NCI-H128 (cell line): ENCODE results near the gene ABITRAM.
A peak's percentile ranks its signal among the peaks of the same experiment; 100 is the strongest.
"Not testable (repeated sequence)": the region's sequence is repeated elsewhere in the genome, so short reads cannot be mapped to it uniquely, and the experiment has no call there.

ENCODE experiments used
- DNase-seq: peaks from one replicate; lab custom pipeline; 2025; ENCODE audit not compliant: unreplicated experiment; lab: John Stamatoyannopoulos, UW

Gene ABITRAM

GRCh38 chr9:108924466-108924865, 9.7 kb upstream of the ABITRAM start:
- DNase-seq, result no peak

GRCh38 chr9:108928386-108928785, 5.8 kb upstream of the ABITRAM start:
- no peak for DNase-seq

GRCh38 chr9:108933231-108933717, 926 bp upstream of the ABITRAM start:
- no peak for DNase-seq

GRCh38 chr9:108933718-108934322, 380 bp upstream of the ABITRAM start, which contains the start of gene ELP1:
Gene ELP1, minus strand, starts transcription at chr9:108934124. Its CDS starts 2,978 bp downstream, at chr9:108931146.
- DNase-seq, result peak; percentile 89

- no peak for DNase-seq
Observed at GRCh38 chr9:108937561-108938305, 3.5 kb downstream of the ABITRAM start.

- DNase-seq, result no peak
Observed at GRCh38 chr9:108939975-108940374, 5.8 kb downstream of the ABITRAM start.

- DNase-seq, result no peak
Observed at GRCh38 chr9:108950168-108950567, 16.0 kb downstream of the ABITRAM start.

GRCh38 chr9:108951578-108951977, 17.4 kb downstream of the ABITRAM start:
- no peak for DNase-seq

- DNase-seq, result no peak
Observed at GRCh38 chr9:108953983-108954574, 19.9 kb downstream of the ABITRAM start.

GRCh38 chr9:108956022-108956630, 21.9 kb downstream of the ABITRAM start:
- no peak for DNase-seq

GRCh38 chr9:108956631-108957026, 22.4 kb downstream of the ABITRAM start:
- no peak for DNase-seq

GRCh38 chr9:108960331-108960730, 26.1 kb downstream of the ABITRAM start:
- DNase-seq, result no peak

GRCh38 chr9:108961151-108961550, 27.0 kb downstream of the ABITRAM start:
- DNase-seq, result no peak

GRCh38 chr9:108963459-108964143, 29.4 kb downstream of the ABITRAM start:
- no peak for DNase-seq

GRCh38 chr9:108967916-108968315, 33.7 kb downstream of the ABITRAM start:
- DNase-seq, result no peak

- not testable (repeated sequence) for DNase-seq
Observed at GRCh38 chr9:108971392-108971791, 37.2 kb downstream of the ABITRAM start.

- no peak for DNase-seq
Observed at GRCh38 chr9:108972186-108972585, 38.0 kb downstream of the ABITRAM start.

GRCh38 chr9:108972626-108973209, 38.5 kb downstream of the ABITRAM start:
- no peak for DNase-seq

- DNase-seq, result no peak
Observed at GRCh38 chr9:108973895-108974294, 39.7 kb downstream of the ABITRAM start.

- no peak for DNase-seq
Observed at GRCh38 chr9:108978205-108978604, 44.0 kb downstream of the ABITRAM start.

- no peak for DNase-seq
Observed at GRCh38 chr9:108980893-108981292, 46.7 kb downstream of the ABITRAM start.
